ENCODE results near the gene SLC16A8.

SLC16A8 gene

GRCh38 chr22:38028344-38029130 is 55.4 kb downstream of the SLC16A8 start:
- in situ Hi-C loops (cut with MboI; ENCODE audit: low sequenced_read_pairs, unreplicated experiment): loop anchor here (10.0 kb wide), 1 partner anchor 64 kb away; no protein-coding TSS in a partner anchor
- no peak for TF ChIP-seq CTCF (IDR thresholded peaks at IDR 0.05; ENCODE audit: borderline replicate concordance, control extremely low read depth, extremely low read depth, insufficient read depth, missing control alignments)
- DNase-seq (ENCODE audit: low spot score): no peak
